Measurements from ENCODE around the gene PRKAG2.
"Not testable (repeated sequence)": the region's sequence is repeated elsewhere in the genome, so short reads cannot be mapped to it uniquely, and the experiment has no call there.

PRKAG2 gene

GRCh38 chr7:151884312-151885201 is 7.6 kb upstream of the PRKAG2 start:
- no peak for DNase-seq (ENCODE audit: low spot score)

DNA sequence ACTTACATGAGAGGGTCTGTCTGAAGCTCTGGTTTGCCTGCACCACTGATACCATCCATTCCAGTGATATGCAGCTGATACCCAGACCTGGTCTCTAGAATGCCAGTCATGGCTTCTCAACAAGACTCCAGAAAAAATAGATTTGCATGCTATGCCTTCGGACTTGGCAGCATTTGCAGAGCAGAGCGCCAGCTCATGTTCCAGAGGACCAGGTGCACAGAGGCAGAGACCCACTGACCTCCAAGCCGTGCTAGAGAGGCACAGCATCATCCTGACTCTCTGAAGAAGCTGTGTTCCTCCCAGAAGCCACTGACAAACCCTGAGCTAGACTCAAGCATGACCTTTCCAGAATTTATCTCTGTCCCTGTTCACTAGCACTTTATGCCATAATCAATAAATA is 6.9 kb upstream of the PRKAG2 start:
- DNase-seq (ENCODE audit: low spot score) = no peak

DNA sequence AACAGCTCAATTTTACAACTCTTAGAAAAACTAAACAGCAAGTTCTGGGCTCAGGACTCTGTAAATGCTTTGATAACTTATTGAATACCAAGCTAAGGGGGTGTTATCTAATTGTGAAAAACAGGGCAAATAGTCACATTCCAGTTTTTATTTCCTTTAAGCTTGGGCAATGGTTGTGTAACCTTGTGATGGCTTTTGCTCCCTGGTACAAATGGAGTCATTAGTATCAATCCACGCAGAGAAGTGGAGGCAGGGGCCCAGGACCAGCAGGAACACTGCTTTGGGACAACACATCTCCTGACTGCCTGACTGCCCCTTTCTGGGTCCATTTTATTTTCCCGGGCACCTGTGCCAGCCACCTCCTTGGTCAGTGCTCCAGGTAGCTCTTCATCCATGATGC is 5.8 kb upstream of the PRKAG2 start:
- DNase-seq (ENCODE audit: low spot score) = no peak

DNA sequence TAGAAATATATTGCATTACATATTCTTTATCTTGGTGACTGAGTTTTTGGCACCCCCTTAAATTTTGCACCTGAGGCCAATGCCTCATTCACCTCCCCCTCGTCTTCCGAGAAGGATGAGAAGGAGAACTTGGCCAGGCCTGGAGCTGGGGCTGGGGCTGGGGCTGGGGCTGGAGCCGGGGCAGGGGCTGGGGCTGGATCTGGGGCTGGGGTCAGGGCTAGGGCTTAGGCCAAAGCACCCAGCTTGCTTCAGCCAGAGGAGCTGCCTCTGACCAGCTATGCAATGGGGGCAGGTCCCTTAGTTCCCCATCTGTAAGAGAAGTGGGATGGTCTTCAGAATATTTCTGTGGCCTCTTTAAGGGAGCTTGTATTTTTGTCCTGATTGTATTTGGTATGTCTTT is 3.8 kb upstream of the PRKAG2 start:
- DNase-seq (ENCODE audit: low spot score) = no peak

DNA sequence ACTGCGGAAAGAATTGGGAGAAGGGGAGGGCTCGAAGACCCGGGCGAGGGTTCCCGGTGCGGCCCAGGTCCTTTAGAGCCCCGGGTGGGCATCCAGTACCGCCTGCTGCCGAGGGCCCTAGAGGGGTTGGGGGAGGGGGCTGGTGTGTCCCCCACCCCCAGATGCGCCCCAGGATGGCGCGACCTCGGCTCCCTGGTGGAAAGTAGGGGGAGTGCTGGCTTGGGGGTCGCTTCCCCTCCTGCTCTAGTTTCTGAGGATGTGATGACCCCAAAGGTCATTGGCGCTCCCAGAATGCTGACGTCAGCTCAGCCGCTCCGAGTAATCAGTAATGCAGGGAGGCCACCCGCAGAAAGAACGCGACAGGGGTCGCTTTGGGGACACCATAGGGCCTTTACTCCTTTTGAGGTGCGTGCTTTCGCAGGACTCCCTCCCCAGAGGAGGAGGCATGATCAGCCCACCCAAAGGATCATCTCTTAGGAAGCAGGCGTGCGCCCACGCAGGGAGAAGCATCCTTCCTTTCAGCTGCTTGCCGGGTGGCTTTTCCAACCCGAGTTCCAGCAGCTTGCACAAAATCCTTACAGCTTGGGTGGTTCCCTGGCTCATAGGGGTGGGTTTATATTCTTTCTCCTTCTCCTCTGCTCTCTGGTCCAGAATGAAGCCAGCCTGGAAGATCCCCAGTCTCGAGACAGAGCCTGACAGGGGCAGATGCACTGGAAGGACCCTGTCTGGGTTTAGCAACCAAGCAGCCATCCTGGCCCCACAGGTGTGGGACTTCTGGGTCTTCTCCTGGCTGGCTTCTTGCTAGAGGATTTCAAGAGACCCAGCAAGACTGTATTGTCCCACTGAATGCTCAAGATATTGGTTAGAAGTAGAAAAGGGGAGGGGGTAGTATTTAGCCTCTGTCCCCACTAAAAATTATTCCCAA is 1.3 kb upstream of the PRKAG2 start:
- DNase-seq (ENCODE audit: low spot score) = no peak

DNA sequence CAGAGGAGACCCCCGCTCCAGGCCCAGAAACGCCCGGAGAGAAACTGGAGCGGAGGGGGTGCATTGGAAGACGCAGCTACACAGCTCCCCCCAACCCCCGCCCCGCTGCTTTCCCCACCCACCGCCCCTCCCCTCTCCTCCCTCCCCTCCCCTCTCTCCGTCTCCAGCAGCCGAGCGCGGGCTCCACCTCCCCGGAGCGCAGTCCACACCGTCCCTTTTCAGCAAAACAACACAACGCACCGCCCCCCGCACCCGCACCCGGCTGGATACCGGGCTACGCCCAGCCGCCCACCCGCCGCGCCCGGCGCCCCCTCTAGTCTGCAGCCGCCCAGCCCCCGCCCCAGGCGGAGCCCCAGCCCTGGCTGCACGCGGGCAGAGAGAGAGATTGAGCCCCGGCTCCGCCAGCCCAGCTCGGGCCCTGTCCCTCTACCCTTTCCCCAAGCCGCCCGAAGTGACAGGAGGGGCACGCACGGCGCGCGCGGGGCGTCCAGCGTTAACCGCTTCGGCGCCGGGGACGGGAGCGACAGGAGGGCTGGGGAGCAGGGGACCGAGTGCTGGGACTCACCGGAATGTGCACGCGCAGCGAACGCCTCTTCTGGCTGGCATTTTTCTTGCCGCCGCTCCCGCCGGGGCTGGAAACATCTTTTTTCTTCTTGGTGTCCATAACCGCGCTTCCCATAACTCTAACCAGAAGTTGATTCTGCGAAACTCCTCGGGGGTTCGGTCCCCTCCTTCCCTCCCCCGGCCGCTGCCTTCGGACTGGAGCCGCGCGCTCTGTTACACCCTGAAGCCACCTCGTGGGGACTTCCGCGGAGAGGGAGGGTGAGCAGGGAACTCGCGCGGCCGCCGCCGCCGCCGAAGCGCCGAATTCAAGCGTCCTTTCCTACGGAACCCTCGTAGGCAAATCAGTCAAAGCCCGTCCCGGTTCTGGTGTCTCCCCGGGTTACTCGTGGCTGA is 695 bp downstream of the PRKAG2 start:
- DNase-seq (ENCODE audit: low spot score) = peak; percentile 52

DNA sequence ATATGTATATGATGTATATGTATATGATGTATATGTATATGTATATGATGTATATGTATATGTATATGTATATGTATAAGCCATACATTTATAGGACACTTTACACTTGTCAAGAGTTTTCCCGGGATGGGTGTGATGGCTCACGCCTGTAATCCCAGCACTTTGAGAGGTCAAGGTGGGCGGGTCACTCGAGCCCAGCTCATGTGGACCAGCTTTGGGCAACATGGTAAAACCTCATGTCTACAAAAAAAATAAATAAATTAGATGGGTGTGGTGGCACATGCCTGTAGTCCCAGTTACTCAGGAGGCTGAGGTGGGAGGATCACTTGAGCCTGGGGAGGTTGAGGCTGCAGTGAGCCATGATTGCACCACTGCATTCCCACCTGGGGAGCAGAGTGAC is 2.4 kb downstream of the PRKAG2 start:
- DNase-seq (ENCODE audit: low spot score) = not testable (repeated sequence)

GRCh38 chr7:151873402-151873965 is 3.4 kb downstream of the PRKAG2 start:
- no peak for DNase-seq (ENCODE audit: low spot score)

GRCh38 chr7:151872531-151873401 is 4.1 kb downstream of the PRKAG2 start:
- DNase-seq (ENCODE audit: low spot score) = no peak

GRCh38 chr7:151871904-151872303 is 5.0 kb downstream of the PRKAG2 start:
- peak; percentile 9 for DNase-seq (ENCODE audit: low spot score)

DNA sequence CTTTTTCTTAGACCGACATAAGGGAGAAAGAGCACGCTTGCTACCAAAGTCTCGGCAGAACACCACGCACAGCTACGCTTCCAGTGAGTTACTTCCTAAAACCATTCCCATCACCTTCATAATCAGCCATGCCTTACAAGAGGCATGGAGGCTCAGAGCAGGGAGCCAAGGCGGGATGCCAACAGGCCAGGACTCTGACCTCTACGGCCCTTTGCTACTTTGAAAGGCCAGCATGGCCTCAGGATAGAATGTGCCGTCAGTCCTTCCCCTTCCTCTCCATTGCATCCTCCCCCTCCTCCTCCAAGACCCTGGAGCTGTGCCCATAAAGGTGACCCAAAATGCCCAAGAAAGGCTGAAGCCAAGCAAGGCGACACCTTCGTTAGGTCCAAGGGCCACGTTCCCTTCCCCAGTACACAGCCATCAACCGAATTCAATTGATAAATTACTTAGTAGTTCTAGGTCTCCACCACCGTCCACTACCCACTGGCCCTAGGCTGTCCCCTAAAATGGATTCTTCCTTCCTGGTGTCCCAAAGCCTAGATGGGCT is 5.7 kb downstream of the PRKAG2 start:
- no peak for DNase-seq (ENCODE audit: low spot score)

GRCh38 chr7:151869968-151870918 is 6.7 kb downstream of the PRKAG2 start:
- no peak for DNase-seq (ENCODE audit: low spot score)

DNA sequence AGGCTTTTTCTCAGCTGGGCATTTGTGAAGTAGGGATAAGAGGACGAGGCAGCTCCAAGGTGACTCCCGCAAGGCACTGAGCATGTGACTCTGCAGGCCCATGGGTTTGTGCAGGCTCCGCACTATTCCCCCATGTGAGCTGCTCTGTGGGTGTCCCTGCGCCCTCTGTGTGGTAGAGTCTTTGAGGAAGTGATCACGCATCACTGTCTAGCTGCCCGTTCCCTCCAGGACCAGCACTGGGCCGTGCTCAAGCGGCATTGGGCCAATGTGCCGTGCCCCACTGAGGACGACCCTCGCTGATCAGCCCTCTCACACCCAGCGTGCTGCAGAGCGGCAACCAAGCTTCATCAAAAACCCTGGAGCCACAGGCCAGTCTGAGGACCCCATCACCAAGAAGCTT is 7.5 kb downstream of the PRKAG2 start:
- no peak for DNase-seq (ENCODE audit: low spot score)

- no peak for DNase-seq (ENCODE audit: low spot score)
Measured at GRCh38 chr7:151869109-151869428, 7.8 kb downstream of the PRKAG2 start.

DNA sequence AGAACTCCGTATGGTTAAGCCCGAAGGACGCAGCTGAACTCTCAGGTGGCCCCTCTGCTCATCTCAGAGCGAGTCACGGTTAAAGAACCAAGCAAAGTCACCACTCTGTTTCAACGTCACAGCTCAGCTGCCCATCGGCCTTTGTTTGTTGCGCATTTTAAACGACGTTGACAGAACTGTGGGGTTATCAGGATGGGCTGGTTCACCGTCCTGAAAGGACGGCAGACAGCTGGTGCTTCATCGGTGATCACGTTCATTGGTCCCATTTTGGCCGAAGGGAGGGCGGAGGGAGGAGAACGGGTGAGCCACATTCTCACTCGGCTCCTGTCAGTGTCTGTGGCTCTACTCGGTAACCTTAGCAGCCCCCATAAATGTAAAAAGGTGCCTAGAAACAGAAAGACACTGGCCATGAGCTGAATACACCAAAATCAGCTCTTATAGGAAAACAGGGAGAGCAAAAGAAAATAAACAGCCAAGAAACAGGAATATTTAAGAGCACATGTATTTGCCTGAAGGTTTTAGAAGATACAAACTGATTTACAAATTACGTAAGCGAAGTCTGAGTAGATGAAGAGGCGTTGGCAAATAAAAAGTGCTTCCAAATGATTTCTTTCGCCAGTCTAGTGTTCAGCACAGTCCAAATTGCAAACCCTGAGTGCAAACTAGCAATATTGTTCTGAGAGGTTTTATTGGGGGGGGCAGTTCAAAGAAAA is 8.4 kb downstream of the PRKAG2 start:
- no peak for DNase-seq (ENCODE audit: low spot score)

DNA sequence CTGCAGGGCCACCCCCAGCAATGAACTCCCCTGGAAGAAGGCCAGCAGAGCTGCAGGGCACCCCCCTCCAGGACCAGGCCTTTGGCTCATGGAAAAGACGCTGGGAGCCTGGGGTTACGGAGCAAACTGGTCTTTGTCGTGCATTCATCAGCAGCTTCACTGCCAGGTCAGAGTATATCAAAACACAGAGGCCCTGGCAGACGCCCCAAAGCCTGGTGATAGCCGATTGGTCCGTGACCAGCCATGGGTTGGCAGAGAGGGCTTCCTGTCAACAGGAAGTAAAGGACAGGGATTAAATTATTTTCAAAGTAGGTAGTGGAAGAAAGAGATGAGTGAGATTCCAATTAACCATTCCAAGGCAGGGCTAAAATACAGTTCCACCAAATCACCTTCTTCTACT is 9.0 kb downstream of the PRKAG2 start:
- no peak for DNase-seq (ENCODE audit: low spot score)

DNA sequence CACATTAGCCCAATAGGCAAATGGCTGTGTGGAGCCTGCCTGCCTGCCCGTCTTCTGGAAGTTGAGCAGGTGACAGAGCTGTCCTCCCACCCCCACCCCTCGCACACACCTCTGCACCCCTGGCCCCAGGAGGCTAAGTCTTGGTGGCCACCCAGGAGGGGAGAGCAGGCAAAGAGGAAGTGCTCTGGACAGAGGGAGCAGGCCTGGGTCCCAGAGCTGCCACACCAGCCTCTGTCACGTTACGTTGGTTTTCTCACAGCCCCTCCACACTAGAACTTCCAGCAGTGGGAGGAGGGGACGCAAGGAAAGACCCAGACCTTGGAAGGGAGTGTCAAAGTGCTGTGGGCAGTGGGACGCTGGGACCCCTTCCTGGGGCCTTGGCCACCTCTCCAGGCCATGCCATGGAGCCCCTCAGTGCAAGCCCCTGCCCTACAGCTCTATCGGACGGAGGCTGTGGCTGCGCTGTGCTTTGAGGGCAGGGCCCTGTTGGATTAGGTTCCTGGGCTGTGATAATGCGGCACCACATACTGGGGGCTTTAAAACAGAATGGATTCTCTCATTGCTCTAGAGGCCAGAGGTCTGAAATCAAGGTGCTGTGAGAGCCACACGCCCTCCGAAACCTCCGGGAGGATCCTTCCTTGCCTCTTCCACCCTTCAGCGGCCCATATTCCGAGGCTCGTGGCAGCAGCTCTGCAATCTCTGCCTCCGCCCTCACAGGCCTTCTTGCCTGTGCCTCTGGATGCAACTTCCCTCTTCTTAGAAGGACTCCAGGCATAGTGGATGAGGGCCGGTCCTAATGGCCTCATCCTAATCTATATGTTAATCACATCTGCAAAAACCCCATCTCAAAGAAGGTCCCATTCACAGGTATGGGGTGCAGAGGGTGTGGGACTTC is 9.9 kb downstream of the PRKAG2 start:
- DNase-seq (ENCODE audit: low spot score) = no peak
